ENCODE results near the gene ARFRP1. TPM values are rescaled to one million over a fixed set of nuclear protein-coding genes. Genes with fewer than 3 reads are reported as not detected.

The ARFRP1 gene
- total RNA-seq, 1 experiment from 2014 or later: 42.7 TPM

DNA sequence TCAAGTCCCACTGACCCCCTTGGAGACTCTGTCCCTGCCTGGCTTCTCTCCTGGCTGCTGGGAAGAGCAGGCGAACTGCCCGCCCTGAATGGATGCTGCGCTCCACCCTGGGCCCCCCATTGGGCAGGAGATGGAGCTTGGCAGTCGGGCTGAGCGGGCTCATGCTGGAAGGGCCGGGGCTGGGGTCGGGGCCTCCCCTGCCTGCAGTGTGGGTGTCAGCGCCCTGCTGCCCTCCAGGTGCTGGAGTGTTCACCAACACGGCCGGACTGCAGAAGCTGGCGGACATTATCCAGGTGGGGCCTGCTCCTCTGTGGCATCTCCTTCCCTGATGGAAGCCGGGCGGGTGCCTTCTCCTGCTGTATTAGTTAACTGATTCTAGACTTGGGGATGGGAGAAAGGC lies 27.3 kb downstream of the ARFRP1 start:
- Histone ChIP-seq H3K9ac (ENCODE audit: extremely low read depth, insufficient read length, low read length) (no peak overlapping the region), H3K9me3 (ENCODE audit: control insufficient read depth, low read depth, low read length) (no peaks in the 10 kb centered on the region), H2AFZ (ENCODE audit: low read length) (no peak overlapping the region), H3K4me2 (ENCODE audit: insufficient read depth, insufficient read length, low read length) (no peak overlapping the region), H3K79me1 (ENCODE audit: insufficient read depth, low read depth, low read length, poor library complexity, severe bottlenecking) (no peaks in the 10 kb centered on the region), H2BK5ac (ENCODE audit: insufficient read length, low read length) (no peak overlapping the region), H3K27me3 (ENCODE audit: insufficient read depth, low read length) (no peaks in the 10 kb centered on the region), H3K4me1 (ENCODE audit: insufficient read depth, low read length) (no peaks in the 10 kb centered on the region), H2BK12ac (ENCODE audit: insufficient read length, low read depth, low read length) (no peak overlapping the region), H4K91ac (ENCODE audit: insufficient read length, low read depth, low read length) (no peak overlapping the region), H2BK120ac (ENCODE audit: low read depth, low read length, poor library complexity, severe bottlenecking) (no peak overlapping the region), H3K4ac (ENCODE audit: low read depth, low read length) (no peak overlapping the region), H3K23ac (ENCODE audit: insufficient read length, low read depth, low read length) (no peak overlapping the region), H3K27ac (ENCODE audit: insufficient read length, low read depth, low read length) (no peak overlapping the region), H3K23me2 (ENCODE audit: insufficient read length, low read depth, low read length, poor library complexity, severe bottlenecking) (no peaks in the 10 kb centered on the region), H4K5ac (ENCODE audit: insufficient read length, low read depth, low read length) (no peak overlapping the region), H2BK15ac (ENCODE audit: low read depth, low read length) (no peak overlapping the region), H4K8ac (replicated peaks; ENCODE audit: insufficient read length, low read depth, low read length) (no peak overlapping the region), H2AK5ac (ENCODE audit: insufficient read length, low read length) (no peak overlapping the region), H3T11ph (ENCODE audit: low read length) (no peak overlapping the region), H2BK20ac (ENCODE audit: low read depth, low read length, poor library complexity, severe bottlenecking) (no peak overlapping the region), H4K20me1 (ENCODE audit: control insufficient read depth, insufficient read depth, insufficient read length) (no peaks in the 10 kb centered on the region), H3K14ac (ENCODE audit: insufficient read depth, low read length) (no peak overlapping the region; the same call in 1 of the 2 replicates), H3K18ac (ENCODE audit: insufficient read length, low read depth, low read length) (no peak overlapping the region), H3K56ac (ENCODE audit: insufficient read length, low read depth, low read length) (no peak overlapping the region), H3K79me2 (ENCODE audit: insufficient read depth, low read length) (no peaks in the 10 kb centered on the region)
- Mint-ChIP-seq H3K9me3 (no peaks in the 10 kb centered on the region; a peak in 1 of 5 replicates), H3K4me1 (no peaks in the 10 kb centered on the region), H3K27me3 (ENCODE audit: low read depth) (no peaks in the 10 kb centered on the region), H3K4me3 (no peak overlapping the region), H3K36me3 (ENCODE audit: insufficient read depth in 1 of 3, low read depth in 3 of 3) (peaks cover 12 to 26% (median 23%) of the 10 kb centered on the region in 3 experiments; a peak in 6 of 7 replicates), H3K27ac (no peak overlapping the region)
- no peak for DNase-seq
- TF ChIP-seq, protein P1, sequence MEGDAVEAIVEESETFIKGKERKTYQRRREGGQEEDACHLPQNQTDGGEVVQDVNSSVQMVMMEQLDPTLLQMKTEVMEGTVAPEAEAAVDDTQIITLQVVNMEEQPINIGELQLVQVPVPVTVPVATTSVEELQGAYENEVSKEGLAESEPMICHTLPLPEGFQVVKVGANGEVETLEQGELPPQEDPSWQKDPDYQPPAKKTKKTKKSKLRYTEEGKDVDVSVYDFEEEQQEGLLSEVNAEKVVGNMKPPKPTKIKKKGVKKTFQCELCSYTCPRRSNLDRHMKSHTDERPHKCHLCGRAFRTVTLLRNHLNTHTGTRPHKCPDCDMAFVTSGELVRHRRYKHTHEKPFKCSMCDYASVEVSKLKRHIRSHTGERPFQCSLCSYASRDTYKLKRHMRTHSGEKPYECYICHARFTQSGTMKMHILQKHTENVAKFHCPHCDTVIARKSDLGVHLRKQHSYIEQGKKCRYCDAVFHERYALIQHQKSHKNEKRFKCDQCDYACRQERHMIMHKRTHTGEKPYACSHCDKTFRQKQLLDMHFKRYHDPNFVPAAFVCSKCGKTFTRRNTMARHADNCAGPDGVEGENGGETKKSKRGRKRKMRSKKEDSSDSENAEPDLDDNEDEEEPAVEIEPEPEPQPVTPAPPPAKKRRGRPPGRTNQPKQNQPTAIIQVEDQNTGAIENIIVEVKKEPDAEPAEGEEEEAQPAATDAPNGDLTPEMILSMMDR (conservative IDR thresholded peaks at IDR 0.05): no peak
- no CpG with 5 or more reads among the region's 13 CpGs for WGBS (ENCODE audit: extremely low coverage, insufficient read length, low lambda C conversion rate)
